ENCODE results near the gene C1orf35. TPM values are rescaled to one million over a fixed set of nuclear protein-coding genes. Genes with fewer than 3 reads are reported as not detected.

The C1orf35 gene
- total RNA-seq, 1 experiment from 2014 or later = 63.3 TPM

DNA sequence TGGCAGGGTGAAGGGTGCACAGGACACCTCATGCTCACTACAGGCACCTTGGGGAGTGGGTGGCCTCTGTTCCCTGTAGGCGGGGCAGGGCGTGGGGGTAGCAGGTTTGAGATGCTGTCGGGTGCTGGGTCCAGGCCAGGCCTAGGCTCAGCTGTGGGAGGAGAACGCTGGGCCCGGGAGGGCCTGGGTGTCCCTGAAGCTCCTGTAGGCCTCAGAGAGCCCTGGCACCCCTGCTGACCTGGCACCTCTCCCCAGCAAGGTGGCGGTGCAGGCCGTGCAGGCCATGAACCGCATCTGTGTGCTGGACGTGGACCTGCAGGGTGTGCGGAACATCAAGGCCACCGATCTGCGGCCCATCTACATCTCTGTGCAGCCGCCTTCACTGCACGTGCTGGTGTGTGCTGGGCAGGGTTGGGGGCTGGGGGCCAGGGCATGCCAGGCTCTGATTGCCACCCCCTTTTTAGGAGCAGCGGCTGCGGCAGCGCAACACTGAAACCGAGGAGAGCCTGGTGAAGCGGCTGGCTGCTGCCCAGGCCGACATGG, 44.1 kb upstream of the C1orf35 start:
- Histone ChIP-seq H3K27me3 (ENCODE audit: low read length) (no peaks in the 10 kb centered on the region), H2AFZ (ENCODE audit: low read length) (no peak overlapping the region), H3F3A (ENCODE audit: low read length, unreplicated experiment) (no peaks in the 10 kb centered on the region), H3K9ac (ENCODE audit: low read length) (no peak overlapping the region), H3K9me2 (replicated peaks; ENCODE audit: low read length) (no peaks in the 10 kb centered on the region), H3K27ac (ENCODE audit: low read length) (no peak overlapping the region), H3K36me3 (ENCODE audit: low read depth, low read length) (peaks cover 13% of the 10 kb centered on the region), H4K20me1 (ENCODE audit: low read length) (peaks cover 44% of the 10 kb centered on the region), H3K79me2 (ENCODE audit: low read length) (peaks cover 55% of the 10 kb centered on the region), H3K4me1 (ENCODE audit: insufficient read depth, low read length) (peaks cover 13% of the 10 kb centered on the region), H3K9me3 (ENCODE audit: low read length) (no peaks in the 10 kb centered on the region), H3K4me3 (ENCODE audit: low read length) (no peak overlapping the region), H3K4me2 (ENCODE audit: low read length) (no peak overlapping the region)
- ATAC-seq (no peak), DNase-seq (no peak)
- CTCF ChIA-PET = no interaction called here
- no TSS peak for BruUV-seq (replicated peaks)
- intact Hi-C loops (cut with micrococcal nuclease) = no loop called here
- TF ChIP-seq EZH2phosphoT487 (IDR thresholded peaks at IDR 0.05; ENCODE audit: borderline replicate concordance, low read length) = no peak
- TF ChIP-seq, protein P1, sequence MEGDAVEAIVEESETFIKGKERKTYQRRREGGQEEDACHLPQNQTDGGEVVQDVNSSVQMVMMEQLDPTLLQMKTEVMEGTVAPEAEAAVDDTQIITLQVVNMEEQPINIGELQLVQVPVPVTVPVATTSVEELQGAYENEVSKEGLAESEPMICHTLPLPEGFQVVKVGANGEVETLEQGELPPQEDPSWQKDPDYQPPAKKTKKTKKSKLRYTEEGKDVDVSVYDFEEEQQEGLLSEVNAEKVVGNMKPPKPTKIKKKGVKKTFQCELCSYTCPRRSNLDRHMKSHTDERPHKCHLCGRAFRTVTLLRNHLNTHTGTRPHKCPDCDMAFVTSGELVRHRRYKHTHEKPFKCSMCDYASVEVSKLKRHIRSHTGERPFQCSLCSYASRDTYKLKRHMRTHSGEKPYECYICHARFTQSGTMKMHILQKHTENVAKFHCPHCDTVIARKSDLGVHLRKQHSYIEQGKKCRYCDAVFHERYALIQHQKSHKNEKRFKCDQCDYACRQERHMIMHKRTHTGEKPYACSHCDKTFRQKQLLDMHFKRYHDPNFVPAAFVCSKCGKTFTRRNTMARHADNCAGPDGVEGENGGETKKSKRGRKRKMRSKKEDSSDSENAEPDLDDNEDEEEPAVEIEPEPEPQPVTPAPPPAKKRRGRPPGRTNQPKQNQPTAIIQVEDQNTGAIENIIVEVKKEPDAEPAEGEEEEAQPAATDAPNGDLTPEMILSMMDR (conservative IDR thresholded peaks at IDR 0.05; ENCODE audit: low read depth, low read length) = no peak
- no peak for TF ChIP-seq EZH2 (IDR thresholded peaks at IDR 0.05; ENCODE audit: low read length, unreplicated experiment)
- POLR2A ChIA-PET (ENCODE audit: unreplicated experiment) = no interaction called here

DNA sequence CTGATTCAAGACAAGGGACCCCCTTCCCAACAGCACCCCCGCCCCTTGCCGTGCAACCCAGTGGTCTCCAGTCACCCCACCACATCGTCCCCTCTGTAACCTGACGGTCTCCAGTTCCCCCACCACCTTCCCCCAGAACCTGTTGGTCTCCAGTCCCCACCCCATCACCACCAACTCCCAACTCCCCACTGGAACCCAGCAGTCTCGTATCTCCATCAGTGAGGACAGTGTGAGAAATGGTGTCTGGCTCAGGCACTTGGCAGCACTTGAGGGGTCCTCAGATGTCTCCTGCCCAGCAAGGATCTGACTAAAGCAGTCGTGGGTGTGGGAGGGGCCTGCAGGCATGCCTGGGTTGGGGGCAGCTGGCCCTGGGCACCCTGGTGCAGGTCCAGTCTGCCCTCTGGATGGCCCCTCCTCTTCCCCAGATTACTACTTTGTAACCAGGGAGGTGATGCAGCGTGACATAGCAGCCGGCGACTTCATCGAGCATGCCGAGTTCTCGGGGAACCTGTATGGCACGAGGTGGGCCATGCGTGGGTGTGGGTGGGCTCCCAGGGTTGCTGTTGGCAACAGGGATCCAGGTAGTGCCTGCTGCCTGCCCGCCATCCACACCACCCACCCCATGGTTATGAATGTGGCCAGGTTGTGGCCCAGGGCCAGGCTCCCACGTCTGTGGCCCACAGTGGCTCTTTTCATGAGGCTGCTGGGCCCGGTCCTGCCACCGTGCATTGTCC, 43.5 kb upstream of the C1orf35 start:
- CTCF ChIA-PET = no interaction called here
- no peaks in the 10 kb centered on the region for H3K9me2 ChIP-seq (replicated peaks; ENCODE audit: low read length)
- peaks cover 61% of the 10 kb centered on the region for H3K79me2 ChIP-seq (ENCODE audit: low read length)
- POLR2A ChIA-PET (ENCODE audit: unreplicated experiment) = no interaction called here
- no peaks in the 10 kb centered on the region for H3K9me3 ChIP-seq (ENCODE audit: low read length)
- H2AFZ ChIP-seq (ENCODE audit: low read length) = no peak overlapping the region
- H3K36me3 ChIP-seq (ENCODE audit: low read depth, low read length) = peaks cover 13% of the 10 kb centered on the region
- no peak for TF ChIP-seq EZH2phosphoT487 (IDR thresholded peaks at IDR 0.05; ENCODE audit: borderline replicate concordance, low read length)
- no peak for TF ChIP-seq EZH2 (IDR thresholded peaks at IDR 0.05; ENCODE audit: low read length, unreplicated experiment)
- TF ChIP-seq, protein P1 (conservative IDR thresholded peaks at IDR 0.05; ENCODE audit: low read depth, low read length) = no peak
- intact Hi-C loops (cut with micrococcal nuclease) = no loop called here
- H3K4me2 ChIP-seq (ENCODE audit: low read length) = no peak overlapping the region
- H3K9ac ChIP-seq (ENCODE audit: low read length) = no peak overlapping the region
- no TSS peak for BruUV-seq (replicated peaks)
- peaks cover 50% of the 10 kb centered on the region for H4K20me1 ChIP-seq (ENCODE audit: low read length)
- H3K27me3 ChIP-seq (ENCODE audit: low read length) = no peaks in the 10 kb centered on the region
- no peak overlapping the region for H3K27ac ChIP-seq (ENCODE audit: low read length)
- peaks cover 20% of the 10 kb centered on the region for H3K4me1 ChIP-seq (ENCODE audit: insufficient read depth, low read length)
- DNase-seq (no peak), ATAC-seq (no peak)
- H3F3A ChIP-seq (ENCODE audit: low read length, unreplicated experiment) = no peaks in the 10 kb centered on the region
- no peak overlapping the region for H3K4me3 ChIP-seq (ENCODE audit: low read length)

Measured in PC-3 (cell line).